NCI-H1417 (cell line): ENCODE measurements around the gene SLFN11.
"Not testable (repeated sequence)": the region's sequence is repeated elsewhere in the genome, so short reads cannot be mapped to it uniquely, and the experiment has no call there.

Source experiments
- DNase-seq, 3 experiments: peaks; one replicate each; lab custom pipeline; 2025; lab: John Stamatoyannopoulos, UW

The SLFN11 gene

GRCh38 chr17:35373534-35373983, at the start of gene SLFN11:
SLFN11 (minus strand) TSS chr17:35373621; CDS start chr17:35363807, 9,814 bp downstream.
- peak; percentile 80 to 90 (median 86) for DNase-seq

GRCh38 chr17:35421069-35421468, 47.6 kb upstream of the SLFN11 start:
- DNase-seq = not testable (repeated sequence)

- peak in 1 of 3 experiments; percentile 7 for DNase-seq
Observed at GRCh38 chr17:35416659-35417058, 43.2 kb upstream of the SLFN11 start.

GRCh38 chr17:35414707-35415106, 41.3 kb upstream of the SLFN11 start:
- DNase-seq = not testable (repeated sequence)

- no peak for DNase-seq
Observed at GRCh38 chr17:35414247-35414646, 40.8 kb upstream of the SLFN11 start.

- no peak for DNase-seq
Observed at GRCh38 chr17:35407531-35407930, 34.1 kb upstream of the SLFN11 start.

GRCh38 chr17:35406568-35406967, 33.1 kb upstream of the SLFN11 start:
- DNase-seq = no peak

- no peak for DNase-seq
Observed at GRCh38 chr17:35404360-35404759, 30.9 kb upstream of the SLFN11 start.

- DNase-seq = not testable (repeated sequence)
Observed at GRCh38 chr17:35393783-35394182, 20.4 kb upstream of the SLFN11 start.

- DNase-seq = no peak
Observed at GRCh38 chr17:35390663-35391062, 17.2 kb upstream of the SLFN11 start.

GRCh38 chr17:35390156-35390555, 16.7 kb upstream of the SLFN11 start:
- DNase-seq = no peak

GRCh38 chr17:35387496-35387895, 14.1 kb upstream of the SLFN11 start:
- DNase-seq = no peak

- DNase-seq = no peak
Observed at GRCh38 chr17:35377706-35378105, 4.3 kb upstream of the SLFN11 start.

GRCh38 chr17:35377068-35377467, 3.6 kb upstream of the SLFN11 start:
- no peak for DNase-seq

GRCh38 chr17:35376245-35376644, 2.8 kb upstream of the SLFN11 start:
- DNase-seq = peak in 1 of 3 experiments; percentile 41

GRCh38 chr17:35374766-35375344, 1.4 kb upstream of the SLFN11 start:
- no peak for DNase-seq

GRCh38 chr17:35373984-35374765, 754 bp upstream of the SLFN11 start:
- DNase-seq = peak; percentile 69 to 75 (median 71)

GRCh38 chr17:35372846-35373533, 431 bp downstream of the SLFN11 start:
- DNase-seq = peak; percentile 43 to 72 (median 59)

GRCh38 chr17:35371934-35372333, 1.5 kb downstream of the SLFN11 start:
- DNase-seq = no peak

- DNase-seq = no peak
Observed at GRCh38 chr17:35368081-35368830, 5.2 kb downstream of the SLFN11 start.

GRCh38 chr17:35361027-35361426, 12.4 kb downstream of the SLFN11 start:
- no peak for DNase-seq

GRCh38 chr17:35359398-35359797, 14.0 kb downstream of the SLFN11 start:
- no peak for DNase-seq
